ENCODE data around the gene RBFOX2. TPM values are rescaled to one million over a fixed set of nuclear protein-coding genes. Genes with fewer than 3 reads are reported as not detected.
A peak's percentile ranks its signal among the peaks of the same experiment; 100 is the strongest.
"Not testable (repeated sequence)": the region's sequence is repeated elsewhere in the genome, so short reads cannot be mapped to it uniquely, and the experiment has no call there.

Gene RBFOX2
- total RNA-seq, 1 donor from 2014 or later, result 210 TPM

GRCh38 chr22:35708453-35708852, 320.2 kb downstream of the RBFOX2 start:
- DNase-seq (ENCODE audit: low spot score in 2 of 2, unreplicated experiment in 2 of 2), result no peak
- peaks cover 10% of the 10 kb centered on the region for H3K9me3 Mint-ChIP-seq
- peaks cover 3% of the 10 kb centered on the region for H3K4me1 Mint-ChIP-seq
- no peaks in the 10 kb centered on the region for H3K36me3 Mint-ChIP-seq
- H3K27ac Mint-ChIP-seq, result peak overlapping the region; percentile 34
- peaks cover 4% of the 10 kb centered on the region for H3K27me3 Mint-ChIP-seq (ENCODE audit: low read depth)
- no peak for TF ChIP-seq CTCF (IDR thresholded peaks at IDR 0.05; ENCODE audit: unreplicated experiment)
- H3K4me3 Mint-ChIP-seq, result no peak overlapping the region

GRCh38 chr22:35705141-35705540, 323.5 kb downstream of the RBFOX2 start:
- Mint-ChIP-seq H3K4me3 (no peak overlapping the region), H3K36me3 (no peaks in the 10 kb centered on the region), H3K27ac (no peak overlapping the region), H3K9me3 (no peaks in the 10 kb centered on the region), H3K27me3 (ENCODE audit: low read depth) (peaks cover 19% of the 10 kb centered on the region), H3K4me1 (peaks cover 3% of the 10 kb centered on the region)
- no peak for TF ChIP-seq CTCF (IDR thresholded peaks at IDR 0.05; ENCODE audit: unreplicated experiment)
- DNase-seq (ENCODE audit: low spot score in 2 of 2, unreplicated experiment in 2 of 2), result no peak

DNA sequence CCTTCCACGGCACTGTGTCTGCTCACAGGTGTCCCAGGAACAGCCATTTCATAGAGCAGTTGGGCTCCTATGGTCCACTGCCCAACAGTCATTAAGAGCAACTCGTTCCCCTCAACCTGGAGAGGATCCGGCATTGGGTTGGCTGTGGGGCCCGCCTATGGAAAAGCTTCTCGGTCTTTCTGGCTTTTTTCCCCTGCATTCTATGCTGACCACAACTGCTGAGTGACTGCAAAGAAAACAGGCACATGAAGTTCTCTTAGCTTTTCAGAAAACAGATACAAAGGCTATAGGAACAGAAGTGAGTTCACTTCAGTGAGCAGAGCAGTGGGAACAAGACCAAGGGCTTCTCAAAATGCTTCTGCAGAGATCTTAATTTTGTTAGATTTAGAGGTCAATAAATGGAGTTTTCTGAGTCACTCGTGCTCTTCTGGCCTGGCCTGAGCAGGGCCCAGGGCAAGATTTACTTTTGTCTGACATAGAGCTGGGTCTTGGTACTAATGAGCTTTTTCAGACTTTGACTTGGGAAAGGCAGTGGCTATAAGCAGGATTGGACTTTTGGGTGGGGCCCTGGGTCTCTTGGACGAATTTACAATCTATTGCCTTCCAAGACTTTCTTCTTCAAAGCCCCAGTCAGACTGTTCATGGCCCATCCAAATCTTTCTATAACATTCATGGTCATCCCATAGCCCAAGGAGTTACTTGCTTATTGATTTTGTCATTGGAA, 324.6 kb downstream of the RBFOX2 start:
- Mint-ChIP-seq H3K36me3 (no peaks in the 10 kb centered on the region), H3K27me3 (ENCODE audit: low read depth) (peaks cover 27% of the 10 kb centered on the region), H3K4me3 (no peak overlapping the region), H3K9me3 (no peaks in the 10 kb centered on the region), H3K4me1 (no peaks in the 10 kb centered on the region), H3K27ac (no peak overlapping the region)
- DNase-seq (ENCODE audit: low spot score in 2 of 2, unreplicated experiment in 2 of 2), result no peak
- no peak for TF ChIP-seq CTCF (IDR thresholded peaks at IDR 0.05; ENCODE audit: unreplicated experiment)

- H3K27ac Mint-ChIP-seq; DNase-seq (ENCODE audit: low spot score in 2 of 2, unreplicated experiment in 2 of 2); H3K36me3 Mint-ChIP-seq; H3K4me1 Mint-ChIP-seq; H3K4me3 Mint-ChIP-seq: not testable (repeated sequence)
- Mint-ChIP-seq H3K27me3 (ENCODE audit: low read depth) (peaks cover 38% of the 10 kb centered on the region), H3K9me3 (peaks cover 11% of the 10 kb centered on the region)
These were observed 328.8 kb downstream of the RBFOX2 start for GRCh38 chr22:35699852-35700251.

- no peak for DNase-seq (ENCODE audit: low spot score in 2 of 2, unreplicated experiment in 2 of 2)
- Mint-ChIP-seq H3K4me3 (no peak overlapping the region), H3K9me3 (peaks cover 15% of the 10 kb centered on the region), H3K4me1 (no peaks in the 10 kb centered on the region), H3K27me3 (ENCODE audit: low read depth) (peaks cover 40% of the 10 kb centered on the region), H3K27ac (no peak overlapping the region), H3K36me3 (no peaks in the 10 kb centered on the region)
- TF ChIP-seq CTCF (IDR thresholded peaks at IDR 0.05; ENCODE audit: unreplicated experiment), result no peak
These were observed 331.5 kb downstream of the RBFOX2 start for GRCh38 chr22:35697142-35697541.

DNA sequence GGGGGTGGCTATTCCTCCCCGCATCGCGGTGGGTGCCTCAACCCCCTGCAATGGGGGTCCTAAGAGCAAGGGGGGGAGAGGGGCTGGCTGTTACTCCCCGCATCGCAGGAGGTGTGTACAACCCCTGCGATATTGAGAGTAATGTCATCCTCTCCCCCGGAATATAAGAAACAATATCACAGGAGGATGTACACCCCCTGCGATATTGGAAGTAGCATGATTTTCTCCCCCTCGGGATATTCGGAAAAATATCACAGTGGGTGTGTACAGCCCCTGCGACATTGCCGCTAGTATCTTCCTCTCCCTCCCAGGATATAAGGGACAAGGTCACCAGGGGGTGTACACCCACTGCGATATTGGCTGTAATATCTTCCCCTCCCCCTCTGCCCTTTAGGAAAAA, 333.4 kb downstream of the RBFOX2 start:
- Mint-ChIP-seq H3K36me3 (no peaks in the 10 kb centered on the region), H3K4me3 (no peak overlapping the region), H3K4me1 (no peaks in the 10 kb centered on the region), H3K9me3 (peaks cover 15% of the 10 kb centered on the region), H3K27me3 (ENCODE audit: low read depth) (peaks cover 33% of the 10 kb centered on the region), H3K27ac (no peak overlapping the region)
- no peak for TF ChIP-seq CTCF (IDR thresholded peaks at IDR 0.05; ENCODE audit: unreplicated experiment)
- no peak for DNase-seq (ENCODE audit: low spot score in 2 of 2, unreplicated experiment in 2 of 2)
